ENCODE data around the gene CELSR1.
A peak's percentile ranks its signal among the peaks of the same experiment; 100 is the strongest.

CELSR1 gene

GRCh38 chr22:46576556-46577367 lies 39.3 kb upstream of the CELSR1 start:
- peak in 1 of 2 donors; percentile 38 for DNase-seq (ENCODE audit: extremely low read depth in 1 of 2, low read depth in 1 of 2)

GRCh38 chr22:46575911-46576555 lies 38.6 kb upstream of the CELSR1 start:
- DNase-seq (ENCODE audit: extremely low read depth in 1 of 2, low read depth in 1 of 2): no peak

- no peak for DNase-seq (ENCODE audit: extremely low read depth in 1 of 2, low read depth in 1 of 2)
These were observed 37.8 kb upstream of the CELSR1 start for GRCh38 chr22:46574993-46575910.

- no peak for DNase-seq (ENCODE audit: extremely low read depth in 1 of 2, low read depth in 1 of 2)
These were observed 37.1 kb upstream of the CELSR1 start for GRCh38 chr22:46574438-46574992.

GRCh38 chr22:46573781-46574437 lies 36.5 kb upstream of the CELSR1 start:
- DNase-seq (ENCODE audit: extremely low read depth in 1 of 2, low read depth in 1 of 2): no peak

- DNase-seq (ENCODE audit: extremely low read depth in 1 of 2, low read depth in 1 of 2): no peak
These were observed 35.7 kb upstream of the CELSR1 start for GRCh38 chr22:46572911-46573780.

- no peak for DNase-seq (ENCODE audit: extremely low read depth in 1 of 2, low read depth in 1 of 2)
These were observed 34.3 kb upstream of the CELSR1 start for GRCh38 chr22:46571642-46572250.

GRCh38 chr22:46569848-46570695 lies 32.7 kb upstream of the CELSR1 start:
- DNase-seq (ENCODE audit: extremely low read depth in 1 of 2, low read depth in 1 of 2): no peak

GRCh38 chr22:46569055-46569847 lies 31.8 kb upstream of the CELSR1 start:
- DNase-seq (ENCODE audit: extremely low read depth in 1 of 2, low read depth in 1 of 2): no peak

- no peak for DNase-seq (ENCODE audit: extremely low read depth in 1 of 2, low read depth in 1 of 2)
These were observed 30.8 kb upstream of the CELSR1 start for GRCh38 chr22:46568102-46568809.

GRCh38 chr22:46567471-46567870 lies 30.1 kb upstream of the CELSR1 start:
- DNase-seq (ENCODE audit: extremely low read depth in 1 of 2, low read depth in 1 of 2): no peak

- no peak for DNase-seq (ENCODE audit: extremely low read depth in 1 of 2, low read depth in 1 of 2)
These were observed 26.8 kb upstream of the CELSR1 start for GRCh38 chr22:46564084-46564714.

GRCh38 chr22:46563381-46564083 lies 26.1 kb upstream of the CELSR1 start:
- DNase-seq (ENCODE audit: extremely low read depth in 1 of 2, low read depth in 1 of 2): peak; percentile 50 to 54

- peak in 1 of 2 donors; percentile 34 for DNase-seq (ENCODE audit: extremely low read depth in 1 of 2, low read depth in 1 of 2)
These were observed 24.1 kb upstream of the CELSR1 start for GRCh38 chr22:46561435-46561905.

- no peak for DNase-seq (ENCODE audit: extremely low read depth in 1 of 2, low read depth in 1 of 2)
These were observed 23.4 kb upstream of the CELSR1 start for GRCh38 chr22:46560696-46561295.

All from stimulated activated CD8-positive, alpha-beta memory T cell treated with anti-CD3 and anti-CD28 coated beads, Interleukin-7, amount 100 ng/mL, for 48 hours (primary cell).